ENCODE measurements around the gene LHX4.

DNA sequence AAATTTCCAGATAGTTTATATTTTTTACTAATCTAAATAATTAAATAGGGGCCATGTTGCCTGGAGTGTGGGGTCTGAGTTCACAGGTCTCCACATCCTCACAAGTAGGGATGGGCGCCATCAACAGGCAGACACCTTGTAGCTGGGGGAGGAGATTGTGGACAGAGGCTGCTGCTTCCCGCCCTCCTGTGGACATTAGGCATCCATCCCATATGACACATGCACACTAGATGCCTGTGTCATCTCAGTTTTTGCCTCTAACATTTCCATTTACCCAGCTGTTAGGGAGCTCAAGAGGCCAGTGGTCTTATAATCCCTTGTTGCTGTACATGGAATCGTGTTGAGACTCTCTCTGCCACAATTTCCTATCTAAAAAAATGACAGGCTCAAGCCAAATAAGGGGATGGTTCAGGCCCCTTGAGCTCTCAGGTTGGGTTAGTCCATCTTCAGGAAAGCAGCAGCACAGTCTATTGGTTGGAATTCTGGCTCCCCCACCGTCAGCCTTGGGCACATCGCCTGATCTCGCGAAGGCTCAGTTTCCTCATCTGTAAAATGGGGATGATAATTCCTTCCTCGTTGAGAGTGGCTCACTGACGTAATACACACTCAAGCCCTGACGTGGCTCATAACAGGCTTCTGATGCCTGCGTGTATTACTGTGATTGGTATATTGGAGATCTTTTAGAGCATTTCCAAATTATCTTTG lies 13.6 kb downstream of the LHX4 start:
- TF ChIP-seq, protein P1, sequence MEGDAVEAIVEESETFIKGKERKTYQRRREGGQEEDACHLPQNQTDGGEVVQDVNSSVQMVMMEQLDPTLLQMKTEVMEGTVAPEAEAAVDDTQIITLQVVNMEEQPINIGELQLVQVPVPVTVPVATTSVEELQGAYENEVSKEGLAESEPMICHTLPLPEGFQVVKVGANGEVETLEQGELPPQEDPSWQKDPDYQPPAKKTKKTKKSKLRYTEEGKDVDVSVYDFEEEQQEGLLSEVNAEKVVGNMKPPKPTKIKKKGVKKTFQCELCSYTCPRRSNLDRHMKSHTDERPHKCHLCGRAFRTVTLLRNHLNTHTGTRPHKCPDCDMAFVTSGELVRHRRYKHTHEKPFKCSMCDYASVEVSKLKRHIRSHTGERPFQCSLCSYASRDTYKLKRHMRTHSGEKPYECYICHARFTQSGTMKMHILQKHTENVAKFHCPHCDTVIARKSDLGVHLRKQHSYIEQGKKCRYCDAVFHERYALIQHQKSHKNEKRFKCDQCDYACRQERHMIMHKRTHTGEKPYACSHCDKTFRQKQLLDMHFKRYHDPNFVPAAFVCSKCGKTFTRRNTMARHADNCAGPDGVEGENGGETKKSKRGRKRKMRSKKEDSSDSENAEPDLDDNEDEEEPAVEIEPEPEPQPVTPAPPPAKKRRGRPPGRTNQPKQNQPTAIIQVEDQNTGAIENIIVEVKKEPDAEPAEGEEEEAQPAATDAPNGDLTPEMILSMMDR (IDR thresholded peaks at IDR 0.05): no peak
- no peak for TF ChIP-seq POLR2A (IDR thresholded peaks at IDR 0.05)

Measured in transverse colon (tissue), 3 donors.